ENCODE results near the gene PCDHGB6.

DNA sequence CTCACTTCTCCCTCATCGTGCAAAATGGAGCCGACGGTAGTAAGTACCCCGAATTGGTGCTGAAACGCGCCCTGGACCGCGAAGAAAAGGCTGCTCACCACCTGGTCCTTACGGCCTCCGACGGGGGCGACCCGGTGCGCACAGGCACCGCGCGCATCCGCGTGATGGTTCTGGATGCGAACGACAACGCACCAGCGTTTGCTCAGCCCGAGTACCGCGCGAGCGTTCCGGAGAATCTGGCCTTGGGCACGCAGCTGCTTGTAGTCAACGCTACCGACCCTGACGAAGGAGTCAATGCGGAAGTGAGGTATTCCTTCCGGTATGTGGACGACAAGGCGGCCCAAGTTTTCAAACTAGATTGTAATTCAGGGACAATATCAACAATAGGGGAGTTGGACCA is 23.5 kb downstream of the PCDHGB6 start:
- TF ChIP-seq CTCF (tag by site-specific recombination; IDR thresholded peaks at IDR 0.05) (no peak), ZFP37 (tag by site-specific recombination; IDR thresholded peaks at IDR 0.05) (no peak), ZBTB8A (tag by site-specific recombination; IDR thresholded peaks at IDR 0.05) (no peak), ZNF175 (tag by site-specific recombination; IDR thresholded peaks at IDR 0.05) (no peak)
